WTC11 (cell line): ENCODE results near the gene WNK1. TPM values are rescaled to one million over a fixed set of nuclear protein-coding genes. Genes with fewer than 3 reads are reported as not detected.

Experiments
- ATAC-seq: fragments of 200-7000 bp; cut with Tn5 transposase; 2 replicates; pipeline ENCODE4 v1.10.0; 2021; ENCODE audit warnings: mild to moderate bottlenecking, moderate library complexity
- CTCF ChIA-PET: fragments of 300-600 bp; sonication (Branson Sonifier 250); formaldehyde crosslinking; loops from one replicate; lab custom pipeline; 2021; ENCODE audit warnings: antibody characterized with exemption; lab: Charles Lee
- POLR2A ChIA-PET: fragments of 350-600 bp; sonication (Branson Sonifier 250); formaldehyde crosslinking; loops from one replicate; lab custom pipeline; 2021; ENCODE audit warnings: antibody characterized with exemption; lab: Charles Lee
- DNase-seq: peaks from one replicate; pipeline ENCODE4 v3.0.0; 2021; ENCODE audit warnings: low spot score
- H3K27ac Mint-ChIP-seq: 2 replicates; pipeline ENCODE4 v1.8.0; 2021; ENCODE audit warnings: mixed read lengths
- H3K27me3 Mint-ChIP-seq: 2 replicates; pipeline ENCODE4 v1.8.0; 2021; ENCODE audit warnings: low read depth, mild to moderate bottlenecking, moderate library complexity, mixed read lengths
- H3K36me3 Mint-ChIP-seq: 2 replicates; pipeline ENCODE4 v1.8.0; 2021; ENCODE audit warnings: mixed read lengths
- H3K4me1 Mint-ChIP-seq: 2 replicates; pipeline ENCODE4 v1.8.0; 2022; ENCODE audit warnings: mixed read lengths
- H3K4me3 Mint-ChIP-seq: 2 replicates; pipeline ENCODE4 v1.8.0; 2021; ENCODE audit warnings: mild to moderate bottlenecking, moderate library complexity, mixed read lengths
- H3K9me3 Mint-ChIP-seq: 2 replicates; pipeline ENCODE4 v1.8.0; 2021; ENCODE audit warnings: mixed read lengths
- E2F5 ChIP-seq: sonication (generic); formaldehyde crosslinking; IDR thresholded peaks from 2 replicates; pipeline ENCODE4 v1.8.1; 2022; ENCODE audit warnings: mild to moderate bottlenecking, moderate library complexity, missing genetic modification reagents
- ELF4 ChIP-seq: sonication (generic); formaldehyde crosslinking; IDR thresholded peaks from 2 replicates; pipeline ENCODE4 v1.8.1; 2022; ENCODE audit warnings: low read depth, mild to moderate bottlenecking, moderate library complexity, missing genetic modification reagents
- FOXK1 ChIP-seq: sonication (generic); formaldehyde crosslinking; IDR thresholded peaks from 2 replicates; pipeline ENCODE4 v1.8.0; 2022; ENCODE audit warnings: mild to moderate bottlenecking, moderate library complexity, missing genetic modification reagents
- GABPB1 ChIP-seq: sonication (generic); formaldehyde crosslinking; IDR thresholded peaks from 2 replicates; pipeline ENCODE4 v1.8.1; 2023; ENCODE audit warnings: mild to moderate bottlenecking, missing genetic modification reagents
- HMGA2 ChIP-seq: fragments of 250-450 bp; sonication (Bioruptor Pico); IDR thresholded peaks from 2 replicates; pipeline ENCODE4 v1.4.0; 2021; ENCODE audit warnings: mild to moderate bottlenecking, moderate library complexity
- MXD4 ChIP-seq: fragments of 250-450 bp; sonication (Bioruptor Pico); IDR thresholded peaks from 2 replicates; pipeline ENCODE4 v1.8.0; 2021; ENCODE audit warnings: mild to moderate bottlenecking, moderate library complexity, borderline replicate concordance
- NR2C2 ChIP-seq: sonication (generic); formaldehyde crosslinking; IDR thresholded peaks from 2 replicates; pipeline ENCODE4 v1.8.0; 2022; ENCODE audit warnings: mild to moderate bottlenecking, missing genetic modification reagents
- PRDM15 ChIP-seq: sonication (generic); formaldehyde crosslinking; IDR thresholded peaks from 2 replicates; pipeline ENCODE4 v1.8.0; 2022; ENCODE audit warnings: missing genetic modification reagents
- SMAD4 ChIP-seq: sonication (generic); formaldehyde crosslinking; IDR thresholded peaks from 2 replicates; pipeline ENCODE4 v1.8.0; 2022; ENCODE audit warnings: mild to moderate bottlenecking, missing genetic modification reagents
- TP53 ChIP-seq: sonication (generic); formaldehyde crosslinking; IDR thresholded peaks from 2 replicates; pipeline ENCODE4 v1.8.1; 2023; ENCODE audit warnings: mild to moderate bottlenecking, missing genetic modification reagents
- ZNF281 ChIP-seq: sonication (generic); formaldehyde crosslinking; IDR thresholded peaks from 2 replicates; pipeline ENCODE4 v1.8.0; 2023; ENCODE audit warnings: mild to moderate bottlenecking, missing genetic modification reagents
- ZNF416 ChIP-seq: fragments of 250-450 bp; sonication (Bioruptor Pico); IDR thresholded peaks from 2 replicates; pipeline ENCODE4 v1.9.0; 2021; ENCODE audit warnings: mild to moderate bottlenecking, inconsistent platforms
- ZNF532 ChIP-seq: fragments of 250-450 bp; sonication (Bioruptor Pico); IDR thresholded peaks from 2 replicates; pipeline ENCODE4 v1.9.0; 2021; ENCODE audit warnings: mild to moderate bottlenecking, borderline replicate concordance
- total RNA-seq: library from RNA; stranded (reverse); gene quantifications from 3 replicates; pipeline ENCODE4 v1.2.3, GENCODE V29; 2021

WNK1 gene
- total RNA-seq, 1 experiment from 2014 or later, result 118 TPM

- POLR2A ChIA-PET, result interaction anchor here (0.6 to 2.9 kb wide), 7 partner anchors 10 to 174 kb away, joined by 3 to 17 read pairs (median 4); no protein-coding TSS in a partner anchor
- no peak overlapping the region for H3K27ac Mint-ChIP-seq
- H3K36me3 Mint-ChIP-seq, result no peaks in the 10 kb centered on the region; the same call in 1 of the 2 replicates
Measured at GRCh38 chr12:750366-751191, 1.8 kb upstream of the WNK1 start.

GRCh38 chr12:751192-751998 lies 984 bp upstream of the WNK1 start:
- Mint-ChIP-seq H3K9me3 (no peaks in the 10 kb centered on the region), H3K36me3 (no peaks in the 10 kb centered on the region; the same call in 1 of the 2 replicates), H3K27me3 (no peaks in the 10 kb centered on the region), H3K4me1 (peaks cover 25% of the 10 kb centered on the region), H3K27ac (no peak overlapping the region), H3K4me3 (no peak overlapping the region)
- CTCF ChIA-PET, result interaction anchor here (0.6 to 4.3 kb wide), 64 partner anchors 10 to 297 kb away, joined by 3 to 63 read pairs (median 4); partner anchors contain the start of genes ERC1, NINJ2 and RAD52
- peak; percentile 94 for DNase-seq
- ATAC-seq, result peak; percentile 65
- POLR2A ChIA-PET, result interaction anchor here (0.6 to 2.9 kb wide), 8 partner anchors 9 to 181 kb away, joined by 3 to 17 read pairs (median 6); no protein-coding TSS in a partner anchor
- no peak for TF ChIP-seq PRDM15 (CRISPR knock-in tag)
- TF ChIP-seq TP53 (CRISPR knock-in tag), result peak; percentile 37; the same call in 1 of the 2 replicates
- TF ChIP-seq GABPB1 (CRISPR knock-in tag), result peak; percentile 71
- peak; percentile 90 for TF ChIP-seq E2F5 (CRISPR knock-in tag)
- 0 out of 2 replicates have a peak, but pooled peaks have one; percentile 13 for TF ChIP-seq SMAD4 (CRISPR knock-in tag)

More at GRCh38 chr12:750366-751191, 1.8 kb upstream of the WNK1 start:
- H3K27me3 Mint-ChIP-seq, result no peaks in the 10 kb centered on the region
- no peak overlapping the region for H3K4me3 Mint-ChIP-seq
- no peaks in the 10 kb centered on the region for H3K9me3 Mint-ChIP-seq
- TF ChIP-seq HMGA2 (CRISPR knock-in tag), result no peak
- TF ChIP-seq MXD4, result no peak
- TF ChIP-seq ELF4 (CRISPR knock-in tag), result no peak
- no peak for TF ChIP-seq NR2C2 (CRISPR knock-in tag)
- no peak for TF ChIP-seq ZNF281
- no peak for TF ChIP-seq FOXK1
- no peak for TF ChIP-seq ZNF532 (CRISPR knock-in tag)
- no peak for TF ChIP-seq ZNF416 (CRISPR knock-in tag)
- DNase-seq (no peak), ATAC-seq (no peak)
- peaks cover 18% of the 10 kb centered on the region for H3K4me1 Mint-ChIP-seq
- CTCF ChIA-PET, result interaction anchor here (0.6 to 4.3 kb wide), 60 partner anchors 9 to 296 kb away, joined by 3 to 63 read pairs (median 4); partner anchors contain the start of genes ERC1, NINJ2 and RAD52
